Suprapubic skin (tissue), 3 donors: ENCODE measurements around the gene SNX24.

ENCODE experiments used
- CTCF ChIP-seq, 2 donors: fragments of 200-600 bp in 1 of 2; fragments of 450-650 bp in 1 of 2; sonication (generic) in 1 of 2; IDR thresholded peaks; one replicate each; pipeline ENCODE4 v1.5.1; 2016 to 2019; ENCODE audit warnings: antibody characterized with exemption in 2 of 2, mild to moderate bottlenecking in 1 of 2, moderate library complexity in 1 of 2
- EP300 ChIP-seq: sonication (generic); formaldehyde crosslinking; IDR thresholded peaks from one replicate; pipeline ENCODE4 v1.6.1; 2017; ENCODE audit warnings: antibody characterized with exemption
- POLR2A ChIP-seq, 2 donors: fragments of 450-650 bp; IDR thresholded peaks; one replicate each; pipeline ENCODE4 v1.6.1; 2017; ENCODE audit warnings: antibody characterized with exemption in 2 of 2, mild to moderate bottlenecking in 2 of 2, moderate library complexity in 2 of 2

DNA sequence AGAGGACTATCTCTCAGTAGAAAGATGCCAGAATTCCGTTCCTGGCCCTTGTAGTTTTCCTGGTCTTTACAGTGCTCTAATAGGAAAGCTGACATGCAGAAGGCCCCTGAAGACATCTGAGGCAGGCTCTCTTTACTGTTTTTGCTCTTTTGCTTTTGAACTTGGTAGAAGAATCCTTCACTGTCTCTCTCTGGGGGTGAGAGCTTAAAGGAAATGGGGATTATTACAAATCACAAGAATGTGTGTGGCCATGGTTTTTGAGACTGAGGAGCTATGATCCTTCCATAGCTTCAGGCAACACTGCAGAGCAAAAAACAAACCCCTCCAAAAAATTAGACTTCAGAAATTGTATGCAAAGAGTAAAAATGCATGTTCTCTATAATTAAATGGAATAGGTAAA, 102.0 kb downstream of the SNX24 start:
- TF ChIP-seq CTCF (IDR thresholded peaks at IDR 0.05) (no peak), POLR2A (IDR thresholded peaks at IDR 0.05) (no peak), EP300 (no peak)
